Heart right ventricle (tissue), 16 donors: ENCODE measurements around the gene IL11. TPM values are rescaled to one million over a fixed set of nuclear protein-coding genes. Genes with fewer than 3 reads are reported as not detected.
A peak's percentile ranks its signal among the peaks of the same experiment; 100 is the strongest.

Experiments
- ATAC-seq, 8 donors: fragments of 200-7000 bp; cut with Tn5 transposase; one replicate each; pipeline ENCODE4 v1.9.1; 2020; ENCODE audit warnings: mild to moderate bottlenecking in 8 of 8, moderate library complexity in 8 of 8, moderate number of reproducible peaks in 1 of 8
- DNase-seq, 2 donors: peaks; one replicate each; pipeline ENCODE4 v3.0.0-alpha.2; 2020
- H3K27ac ChIP-seq, 10 donors: fragments of 200-600 bp; sonication (generic) in 2 of 10; one replicate each; pipeline versions ENCODE4 v1.5.0 to v1.8.0; 2020 to 2022; ENCODE audit warnings: mild to moderate bottlenecking in 3 of 10
- H3K27me3 ChIP-seq, 7 donors: fragments of 200-600 bp; one replicate each; pipeline ENCODE4 v1.8.0; 2021 to 2022; ENCODE audit warnings: mild to moderate bottlenecking in 2 of 7
- H3K36me3 ChIP-seq, 9 donors: fragments of 200-600 bp; sonication (generic) in 1 of 9; one replicate each; pipeline versions ENCODE4 v1.5.0 to v1.8.0; 2020 to 2022; ENCODE audit warnings: mild to moderate bottlenecking in 2 of 9
- H3K4me1 ChIP-seq, 9 donors: fragments of 200-600 bp; sonication (generic) in 1 of 9; one replicate each; pipeline versions ENCODE4 v1.5.0 to v1.8.0; 2020 to 2022; ENCODE audit warnings: mild to moderate bottlenecking in 4 of 9
- H3K4me3 ChIP-seq, 10 donors: fragments of 200-600 bp; sonication (generic) in 2 of 10; one replicate each; pipeline versions ENCODE4 v1.5.0 to v1.8.0; 2020 to 2022; ENCODE audit warnings: mild to moderate bottlenecking in 7 of 10, moderate library complexity in 2 of 10
- H3K9me3 ChIP-seq, 11 donors: fragments of 200-600 bp in 10 of 11; sonication (generic) in 2 of 11; one replicate each; pipeline versions ENCODE4 v1.5.0 to v1.8.0; 2013 to 2022; ENCODE audit warnings: mild to moderate bottlenecking in 2 of 11, control low read depth in 1 of 11, moderate library complexity in 1 of 11
- CTCF ChIP-seq, 9 donors: fragments of 200-600 bp; sonication (generic) in 2 of 9; IDR thresholded peaks; one replicate each; pipeline versions ENCODE4 v1.5.0 to v1.8.0; 2021 to 2022; ENCODE audit warnings: antibody characterized with exemption in 9 of 9, mild to moderate bottlenecking in 5 of 9, moderate library complexity in 1 of 9
- WGBS, 2 donors: extraction: QIAGEN DNeasy Blood & Tissue Kit; methylation state at CpG; one replicate each; pipeline ENCODE4 v1.1.7; 2013; ENCODE audit warnings: inconsistent platforms in 1 of 2; 5-methylcytosine and 5-hydroxymethylcytosine counted together
- intact Hi-C, 10 donors: fragments of 100-400 bp; cut with DNase I; formaldehyde crosslinking; loops; one replicate each; pipeline versions ENCODE4 v1.11.1 to v1.14.2; 2022
- polyA plus RNA-seq, 2 donors: library from polyadenylated mRNA; stranded (reverse); fragments of 200-250 nt; gene quantifications; one replicate each; pipeline ENCODE4 v1.2.3, GENCODE V29; 2013
- total RNA-seq, 10 donors: library from RNA; stranded (reverse); fragmentation: NEBNext Ultra II Directional in 3 of 10; extraction: Animal tissue kit (Norgen Biotek cat#: 25700) in 3 of 10; gene quantifications; one replicate each; pipeline versions ENCODE4 v1.2.1 to v1.2.4, GENCODE V29; 2021 to 2023
- donor health status: Arrhythmogenic right ventricular cardiomyopathy.
- donor health status: ischemic (EF 13 %, LVEDD 7.1; RV severe dilation, severe dysfunction).
- donor health status: healthy with polysubstance abuse.
- donor health status: DM: no; HTN: yes; CAD: no.
- donor health status: DM: no; HTN: no; CAD: no.
- donor health status: ischemic (EF 25% LVEDD 6.9; RV normal size, moderate dysfunction).
- donor health status: ischemic (EF 25% LVEDD 5.7; RV mildly dilated, moderate dysfunction).
- donor health status: healthy.
- donor health status: DM: yes; HTN: yes; CAD: no.
- donor health status: Ischemic cardiomyopathy.
- donor health status: ischemic (EF 35%, LVEDD 5.7; RV mildly dilated, moderate dysfunction).
- donor health status: nonischemic (EF 11% LVEDD 7.7; RV severe dilation, severe dysfunction).
- donor health status: DM: yes; HTN: yes; CAD: no.
- donor health status: PGD.
- donor health status: ischemic (EF 29% LVEDD 5.4; RV normal size, mild dysfunction).
- donor health status: nonischemic (EF 23%, LVEDD 6.1; RV moderate dilation, normal function).

The IL11 gene
- total and polyA plus RNA-seq, 12 donors: 0.30 to 0.37 TPM; not detected in 10

GRCh38 chr19:55373306-55373992, 3.2 kb upstream of the IL11 start:
- WGBS, 2 donors: 59 to 60% methylated on average over 9 of the region's 9 CpGs
- TF ChIP-seq CTCF (IDR thresholded peaks at IDR 0.05): no peak
- H3K27me3 ChIP-seq: peaks cover 20 to 87% (median 84%) of the 10 kb centered on the region in 7 donors
- peaks cover 3 to 25% (median 15%) of the 10 kb centered on the region in 9 donors for H3K4me1 ChIP-seq
- no peaks in the 10 kb centered on the region for H3K36me3 ChIP-seq
- H3K9me3 ChIP-seq: no peaks in the 10 kb centered on the region
- no peak for ATAC-seq
- no peak for DNase-seq
- intact Hi-C loops: loop anchor here in 1 of 10 donors (5.0 kb wide), 1 partner anchor 66 kb away; no protein-coding TSS in a partner anchor
- H3K27ac ChIP-seq: no peak overlapping the region
- H3K4me3 ChIP-seq: no peak overlapping the region

- WGBS, 2 donors: 40% methylated on average over 23 to 24 of the region's 24 CpGs
- H3K27me3 ChIP-seq: peaks cover 22 to 89% (median 88%) of the 10 kb centered on the region in 7 donors
- no peaks in the 10 kb centered on the region for H3K9me3 ChIP-seq
- H3K4me1 ChIP-seq: peaks cover 3 to 22% (median 12%) of the 10 kb centered on the region in 9 donors
- no peak overlapping the region for H3K27ac ChIP-seq
- no peaks in the 10 kb centered on the region for H3K36me3 ChIP-seq
- DNase-seq (no peak), ATAC-seq (no peak)
- no peak overlapping the region for H3K4me3 ChIP-seq
- intact Hi-C loops: loop anchor here in 1 of 10 donors (5.0 kb wide), 1 partner anchor 65 kb away; no protein-coding TSS in a partner anchor
- no peak for TF ChIP-seq CTCF (IDR thresholded peaks at IDR 0.05)
Observed at GRCh38 chr19:55372316-55373081, 2.2 kb upstream of the IL11 start.

- DNase-seq (no peak), ATAC-seq (peak in 2 of 8 donors; percentile 10 to 38)
- Histone ChIP-seq H3K36me3 (no peaks in the 10 kb centered on the region), H3K4me3 (peak overlapping the region in 7 of 10 donors; percentile 8 to 41 (median 23)), H3K9me3 (no peaks in the 10 kb centered on the region), H3K27ac (no peak overlapping the region), H3K4me1 (peaks cover 3 to 22% (median 12%) of the 10 kb centered on the region in 9 donors), H3K27me3 (peaks cover 22 to 84% (median 75%) of the 10 kb centered on the region in 7 donors)
- intact Hi-C loops: loop anchor here in 1 of 10 donors (5.0 kb wide), 1 partner anchor 62 kb away; no protein-coding TSS in a partner anchor
- TF ChIP-seq CTCF (IDR thresholded peaks at IDR 0.05): no peak
- 1% methylated on average over 38 to 51 of the region's 59 CpGs for WGBS, 2 donors
Observed at GRCh38 chr19:55369653-55370304, 484 bp downstream of the IL11 start.
